B cell (primary cell): Measurements from ENCODE around the gene SLC12A4. TPM values are rescaled to one million over a fixed set of nuclear protein-coding genes. Genes with fewer than 3 reads are reported as not detected.

Experiments used
- ATAC-seq: fragments of 200-7000 bp; cut with Tn5 transposase; one replicate; pipeline ENCODE4 v1.10.0; 2021; ENCODE audit warnings: low read depth, mild to moderate bottlenecking, moderate number of reproducible peaks, moderate library complexity
- CTCF ChIA-PET: fragments of 350-600 bp; sonication (Branson Sonifier 250); formaldehyde crosslinking; loops from one replicate; lab custom pipeline; 2021; ENCODE audit warnings: antibody characterized with exemption, inconsistent platforms; lab: Charles Lee
- POLR2A ChIA-PET: fragments of 350-600 bp; sonication (Branson Sonifier 250); formaldehyde crosslinking; loops from one replicate; lab custom pipeline; 2021; ENCODE audit warnings: antibody characterized with exemption; lab: Charles Lee
- DNase-seq: peaks from one replicate; pipeline ENCODE4 v3.0.0; 2013
- H2AFZ ChIP-seq: 2 replicates; pipeline ENCODE4 v1.6.1; 2012; ENCODE audit warnings: mild to moderate bottlenecking, low read depth, low read length; ENCODE audit not compliant: insufficient read depth, poor library complexity, severe bottlenecking
- H3K27ac ChIP-seq, 2 donors: 1 replicate in 1 of 2; 2 replicates in 1 of 2; pipeline ENCODE4 v1.5.1; 2012 to 2013; ENCODE audit warnings: low read length in 2 of 2, mild to moderate bottlenecking in 2 of 2, moderate library complexity in 1 of 2
- H3K27me3 ChIP-seq, 4 experiments: fragments of 200-600 bp in 1 of 4; sonication (generic) in 1 of 4; replicated peaks in 1 of 4; 1 replicate in 2 of 4; 2 replicates in 2 of 4; pipeline versions ENCODE4 v1.6.1 to v1.7.0; 2013 to 2016; ENCODE audit warnings: low read length in 3 of 4, mild to moderate bottlenecking in 2 of 4, mixed read lengths in 1 of 4, moderate library complexity in 1 of 4; ENCODE audit not compliant: insufficient read depth in 4 of 4, control insufficient read depth in 3 of 4; ENCODE audit errors: control extremely low read depth in 1 of 4
- H3K36me3 ChIP-seq, 2 experiments: replicated peaks in 1 of 2; 1 replicate in 1 of 2; 2 replicates in 1 of 2; pipeline versions ENCODE4 v1.6.1 to v1.7.1; 2013; ENCODE audit warnings: low read length in 1 of 2; ENCODE audit not compliant: insufficient read depth in 2 of 2, control insufficient read depth in 1 of 2; ENCODE audit errors: control extremely low read depth in 1 of 2, extremely low read depth in 1 of 2
- H3K4me1 ChIP-seq, 2 donors: fragments of 200-600 bp in 1 of 2; sonication (generic) in 1 of 2; 1 replicate in 1 of 2; 2 replicates in 1 of 2; pipeline versions ENCODE4 v1.5.1 to v1.6.1; 2013 to 2017; ENCODE audit warnings: low read length in 2 of 2; ENCODE audit not compliant: control insufficient read depth in 2 of 2, insufficient read depth in 2 of 2
- H3K4me2 ChIP-seq: replicated peaks from 2 replicates; pipeline ENCODE3; 2012; ENCODE audit warnings: mild to moderate bottlenecking, low read depth, low read length; ENCODE audit not compliant: poor library complexity, severe bottlenecking
- H3K4me3 ChIP-seq, 5 experiments: fragments of 200-600 bp in 1 of 5; sonication (generic) in 1 of 5; 1 replicate in 3 of 5; 2 replicates in 2 of 5; pipeline versions ENCODE4 v1.5.1 to v1.7.0; 2011 to 2016; ENCODE audit warnings: low read length in 4 of 5, mild to moderate bottlenecking in 4 of 5, low read depth in 2 of 5, control low read depth in 1 of 5, moderate library complexity in 1 of 5; ENCODE audit not compliant: insufficient read depth in 1 of 5; ENCODE audit errors: control extremely low read depth in 1 of 5, extremely low read depth in 1 of 5
- H3K79me2 ChIP-seq: fragments of 200-600 bp; sonication (generic); one replicate; pipeline ENCODE4 v1.6.0; 2016; ENCODE audit warnings: low read length; ENCODE audit not compliant: control insufficient read depth, insufficient read depth
- H3K9ac ChIP-seq: fragments of 200-600 bp; sonication (generic); 2 replicates; pipeline ENCODE4 v1.6.1; 2017; ENCODE audit warnings: mild to moderate bottlenecking, low read length, moderate library complexity
- H3K9me3 ChIP-seq, 3 donors: one replicate each; pipeline versions ENCODE4 v1.6.1 to v1.7.1; 2013; ENCODE audit warnings: low read length in 2 of 3; ENCODE audit not compliant: control insufficient read depth in 2 of 3, insufficient read depth in 1 of 3; ENCODE audit errors: control extremely low read depth in 1 of 3
- H4K20me1 ChIP-seq: 2 replicates; pipeline ENCODE4 v1.6.0; 2012; ENCODE audit warnings: mild to moderate bottlenecking, low read length; ENCODE audit not compliant: insufficient read depth, control insufficient read depth, poor library complexity, severe bottlenecking
- H3K27ac Mint-ChIP-seq: one replicate; pipeline ENCODE4 v1.8.0; 2021; ENCODE audit warnings: mixed read lengths
- H3K27me3 Mint-ChIP-seq: one replicate; pipeline ENCODE4 v1.8.0; 2021; ENCODE audit warnings: mixed read lengths
- H3K4me1 Mint-ChIP-seq: one replicate; pipeline ENCODE4 v1.8.0; 2021; ENCODE audit warnings: mixed read lengths
- H3K4me3 Mint-ChIP-seq: one replicate; pipeline ENCODE4 v1.8.0; 2021; ENCODE audit warnings: mixed read lengths
- H3K9me3 Mint-ChIP-seq: one replicate; pipeline ENCODE4 v1.8.0; 2022; ENCODE audit warnings: mixed read lengths; ENCODE audit not compliant: insufficient read depth
- CTCF ChIP-seq: fragments of 200-600 bp; IDR thresholded peaks from one replicate; pipeline ENCODE4 v1.8.0; 2022; ENCODE audit warnings: antibody characterized with exemption, mild to moderate bottlenecking
- EZH2 ChIP-seq: IDR thresholded peaks from 2 replicates; pipeline ENCODE4 v1.6.1; 2012; ENCODE audit warnings: borderline replicate concordance, low read depth, mild to moderate bottlenecking, moderate library complexity, low read length; ENCODE audit not compliant: insufficient read depth, poor library complexity, severe bottlenecking
- WGBS: methylation state at CpG from one replicate; pipeline ENCODE4 v1.1.5; 2013; ENCODE audit warnings: missing lambda C conversion rate; ENCODE audit not compliant: insufficient coverage; 5-methylcytosine and 5-hydroxymethylcytosine counted together
- intact Hi-C: fragments of 100-400 bp; cut with micrococcal nuclease; formaldehyde crosslinking; loops from one replicate; pipeline ENCODE4 v1.10.0; 2022
- polyA plus RNA-seq: library from polyadenylated mRNA; depleted of rRNA; stranded (reverse); fragments of >200 nt; gene quantifications from 2 replicates; pipeline ENCODE4 v1.2.3, GENCODE V29; 2012
- total RNA-seq, 2 donors: library from RNA; stranded (reverse); fragments of 120-200 nt in 1 of 2; gene quantifications; 1 replicate in 1 of 2; 2 replicates in 1 of 2; pipeline versions ENCODE4 v1.2.3 to v1.2.4, GENCODE V29; 2013 to 2022

SLC12A4 gene
- total and polyA plus RNA-seq, 2 donors (not counting 1 experiment from before 2014, with no cell fraction given) = 20.2 to 42.2 TPM

GRCh38 chr16:67935101-67935401, 33.4 kb downstream of the SLC12A4 start:
- TF ChIP-seq CTCF = no peak
- no peak for TF ChIP-seq EZH2
- peak overlapping the region; percentile 64 to 67 for H3K27ac ChIP-seq
- H3K27me3 Mint-ChIP-seq = no peaks in the 10 kb centered on the region
- no peaks in the 10 kb centered on the region for H3K9me3 Mint-ChIP-seq
- CTCF ChIA-PET = interaction anchor here (1.0 to 6.4 kb wide), 13 partner anchors 9 to 388 kb away, joined by 3 to 29 read pairs (median 4); partner anchors contain the start of genes CARMIL2 and NRN1L
- intact Hi-C loops = loop anchor here (1.0 to 5.0 kb wide), 8 partner anchors 33 to 443 kb away; partner anchors contain the start of genes CTCF, EDC4, GFOD2 and RANBP10
- ATAC-seq = no peak
- peak overlapping the region; percentile 95 for H3K9ac ChIP-seq
- POLR2A ChIA-PET = interaction anchor here (0.6 to 3.3 kb wide), 13 partner anchors 33 to 417 kb away, joined by 3 to 19 read pairs (median 3); partner anchors contain the start of genes ACD, DDX28, DUS2 and NUTF2
- peaks cover 41% of the 10 kb centered on the region for H3K79me2 ChIP-seq
- peak overlapping the region; percentile 100 for H3K4me3 Mint-ChIP-seq
- no peak overlapping the region for H2AFZ ChIP-seq
- peak overlapping the region in 3 of 5 experiments; percentile 77 to 96 (median 96) for H3K4me3 ChIP-seq
- H4K20me1 ChIP-seq = peaks cover 32% of the 10 kb centered on the region
- peaks cover 21 to 33% of the 10 kb centered on the region in 2 donors for H3K4me1 ChIP-seq
- peak overlapping the region; percentile 99 for H3K27ac Mint-ChIP-seq
- 91% methylated on average over 13 of the region's 13 CpGs for WGBS
- H3K36me3 ChIP-seq = peaks cover 7 to 36% of the 10 kb centered on the region in 2 experiments
- H3K27me3 ChIP-seq = no peaks in the 10 kb centered on the region
- H3K4me2 ChIP-seq = peak overlapping the region; percentile 91
- peaks cover 26% of the 10 kb centered on the region for H3K4me1 Mint-ChIP-seq
- no peak for DNase-seq
- no peaks in the 10 kb centered on the region for H3K9me3 ChIP-seq
